ENCODE measurements around the gene OSBP. TPM values are rescaled to one million over a fixed set of nuclear protein-coding genes. Genes with fewer than 3 reads are reported as not detected.

Gene OSBP, protein sequence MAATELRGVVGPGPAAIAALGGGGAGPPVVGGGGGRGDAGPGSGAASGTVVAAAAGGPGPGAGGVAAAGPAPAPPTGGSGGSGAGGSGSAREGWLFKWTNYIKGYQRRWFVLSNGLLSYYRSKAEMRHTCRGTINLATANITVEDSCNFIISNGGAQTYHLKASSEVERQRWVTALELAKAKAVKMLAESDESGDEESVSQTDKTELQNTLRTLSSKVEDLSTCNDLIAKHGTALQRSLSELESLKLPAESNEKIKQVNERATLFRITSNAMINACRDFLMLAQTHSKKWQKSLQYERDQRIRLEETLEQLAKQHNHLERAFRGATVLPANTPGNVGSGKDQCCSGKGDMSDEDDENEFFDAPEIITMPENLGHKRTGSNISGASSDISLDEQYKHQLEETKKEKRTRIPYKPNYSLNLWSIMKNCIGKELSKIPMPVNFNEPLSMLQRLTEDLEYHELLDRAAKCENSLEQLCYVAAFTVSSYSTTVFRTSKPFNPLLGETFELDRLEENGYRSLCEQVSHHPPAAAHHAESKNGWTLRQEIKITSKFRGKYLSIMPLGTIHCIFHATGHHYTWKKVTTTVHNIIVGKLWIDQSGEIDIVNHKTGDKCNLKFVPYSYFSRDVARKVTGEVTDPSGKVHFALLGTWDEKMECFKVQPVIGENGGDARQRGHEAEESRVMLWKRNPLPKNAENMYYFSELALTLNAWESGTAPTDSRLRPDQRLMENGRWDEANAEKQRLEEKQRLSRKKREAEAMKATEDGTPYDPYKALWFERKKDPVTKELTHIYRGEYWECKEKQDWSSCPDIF
- 39.5 TPM for total RNA-seq (ENCODE audit: unreplicated experiment)
- long read RNA-seq, partial matches to known transcripts = 1 of 2 reads
- long read RNA-seq, other reads (novel, unspliced or antisense) = 1 of 2 reads

DNA sequence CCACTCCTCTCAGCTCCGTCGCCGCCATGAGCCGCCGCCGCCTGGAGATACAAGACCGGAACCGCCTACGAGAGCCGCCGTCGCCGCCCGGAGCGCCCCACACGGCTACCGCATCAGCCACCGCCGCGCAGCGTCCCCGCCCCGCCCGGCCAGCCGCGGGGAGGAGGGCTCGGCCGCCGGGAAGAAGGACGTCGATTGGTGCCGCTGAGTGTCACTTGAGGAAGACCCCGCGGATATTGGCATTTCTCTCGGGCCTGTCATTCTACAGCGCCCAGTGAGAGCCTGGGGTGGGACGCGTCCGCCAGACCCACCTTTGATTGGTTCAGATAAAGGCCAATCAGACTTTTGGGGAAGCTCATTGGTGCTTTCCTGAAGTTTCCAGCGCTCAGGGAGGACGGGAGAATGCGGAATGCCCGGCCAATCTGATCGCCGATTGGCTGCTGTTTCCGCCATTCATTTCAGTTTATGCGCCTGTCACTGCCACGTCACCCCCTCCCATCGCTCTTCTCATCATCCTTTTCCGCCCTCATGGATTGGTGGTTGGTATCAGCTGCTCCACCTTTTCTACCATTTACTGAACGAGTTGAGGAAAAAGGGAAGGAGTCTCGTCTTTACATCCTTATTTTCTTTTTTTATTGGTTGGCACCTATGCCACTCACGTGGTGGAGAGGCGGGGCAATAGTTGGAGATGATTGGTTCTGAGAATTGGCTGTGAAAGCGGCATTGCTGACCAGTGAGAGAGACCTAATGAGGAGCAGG lies at the start of gene OSBP:
TSS of gene OSBP (minus strand) at position 138 of the 759 bp plus-strand sequence. CDS start at position 28, 110 bp downstream.
- Mint-ChIP-seq H3K4me3 (ENCODE audit: unreplicated experiment) (peak within 1 kb of the TSS; percentile 97), H3K4me1 (ENCODE audit: unreplicated experiment) (peaks cover 39% of the 10 kb centered on the region), H3K36me3 (ENCODE audit: low read depth, unreplicated experiment) (peaks cover 7% of the 10 kb centered on the region), H3K9me3 (ENCODE audit: unreplicated experiment) (no peaks in the 10 kb centered on the region), H3K27ac (ENCODE audit: unreplicated experiment) (peak within 1 kb of the TSS; percentile 93), H3K27me3 (ENCODE audit: unreplicated experiment) (peaks cover 10% of the 10 kb centered on the region)
- DNase-seq (ENCODE audit: low spot score) = peak; percentile 93
- TF ChIP-seq, protein P1, sequence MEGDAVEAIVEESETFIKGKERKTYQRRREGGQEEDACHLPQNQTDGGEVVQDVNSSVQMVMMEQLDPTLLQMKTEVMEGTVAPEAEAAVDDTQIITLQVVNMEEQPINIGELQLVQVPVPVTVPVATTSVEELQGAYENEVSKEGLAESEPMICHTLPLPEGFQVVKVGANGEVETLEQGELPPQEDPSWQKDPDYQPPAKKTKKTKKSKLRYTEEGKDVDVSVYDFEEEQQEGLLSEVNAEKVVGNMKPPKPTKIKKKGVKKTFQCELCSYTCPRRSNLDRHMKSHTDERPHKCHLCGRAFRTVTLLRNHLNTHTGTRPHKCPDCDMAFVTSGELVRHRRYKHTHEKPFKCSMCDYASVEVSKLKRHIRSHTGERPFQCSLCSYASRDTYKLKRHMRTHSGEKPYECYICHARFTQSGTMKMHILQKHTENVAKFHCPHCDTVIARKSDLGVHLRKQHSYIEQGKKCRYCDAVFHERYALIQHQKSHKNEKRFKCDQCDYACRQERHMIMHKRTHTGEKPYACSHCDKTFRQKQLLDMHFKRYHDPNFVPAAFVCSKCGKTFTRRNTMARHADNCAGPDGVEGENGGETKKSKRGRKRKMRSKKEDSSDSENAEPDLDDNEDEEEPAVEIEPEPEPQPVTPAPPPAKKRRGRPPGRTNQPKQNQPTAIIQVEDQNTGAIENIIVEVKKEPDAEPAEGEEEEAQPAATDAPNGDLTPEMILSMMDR (IDR thresholded peaks at IDR 0.05; ENCODE audit: unreplicated experiment) = no peak

GRCh38 chr11:59660621-59661020 lies 45.0 kb upstream of the OSBP start:
- Mint-ChIP-seq H3K4me3 (ENCODE audit: unreplicated experiment) (peak overlapping the region; percentile 0), H3K27me3 (ENCODE audit: unreplicated experiment) (no peaks in the 10 kb centered on the region), H3K36me3 (ENCODE audit: low read depth, unreplicated experiment) (peaks cover 41% of the 10 kb centered on the region), H3K9me3 (ENCODE audit: unreplicated experiment) (no peaks in the 10 kb centered on the region), H3K27ac (ENCODE audit: unreplicated experiment) (peak overlapping the region; percentile 79), H3K4me1 (ENCODE audit: unreplicated experiment) (peaks cover 11% of the 10 kb centered on the region)
- DNase-seq (ENCODE audit: low spot score) = no peak
- TF ChIP-seq, protein P1 (IDR thresholded peaks at IDR 0.05; ENCODE audit: unreplicated experiment) = no peak

DNA sequence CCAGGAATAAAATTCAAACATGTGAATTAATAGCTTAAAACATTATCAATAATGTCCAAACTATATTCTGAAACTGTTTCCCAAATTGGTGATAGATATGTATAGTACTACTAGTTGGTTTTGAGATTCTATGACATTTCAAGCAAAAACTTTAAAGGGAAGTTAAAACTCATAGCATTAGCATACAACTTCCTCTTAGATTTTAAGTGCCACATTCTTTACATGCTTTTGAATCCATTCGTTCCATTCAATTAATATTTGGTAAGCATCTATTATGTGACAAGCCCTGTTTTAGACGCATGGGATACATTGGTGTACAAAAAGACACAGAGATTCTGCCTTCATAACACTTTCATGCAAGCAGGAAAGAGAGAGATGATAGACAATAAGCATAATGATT lies 44.4 kb upstream of the OSBP start:
- H3K27me3 Mint-ChIP-seq (ENCODE audit: unreplicated experiment) = no peaks in the 10 kb centered on the region
- DNase-seq (ENCODE audit: low spot score) = no peak
- H3K36me3 Mint-ChIP-seq (ENCODE audit: low read depth, unreplicated experiment) = peaks cover 43% of the 10 kb centered on the region
- H3K4me3 Mint-ChIP-seq (ENCODE audit: unreplicated experiment) = no peak overlapping the region
- TF ChIP-seq, protein P1 (IDR thresholded peaks at IDR 0.05; ENCODE audit: unreplicated experiment) = no peak
- H3K9me3 Mint-ChIP-seq (ENCODE audit: unreplicated experiment) = no peaks in the 10 kb centered on the region
- H3K27ac Mint-ChIP-seq (ENCODE audit: unreplicated experiment) = peak overlapping the region; percentile 79
- H3K4me1 Mint-ChIP-seq (ENCODE audit: unreplicated experiment) = peaks cover 11% of the 10 kb centered on the region

- no peak overlapping the region for H3K4me3 Mint-ChIP-seq (ENCODE audit: unreplicated experiment)
- H3K27me3 Mint-ChIP-seq (ENCODE audit: unreplicated experiment) = peaks cover 1% of the 10 kb centered on the region
- no peak for DNase-seq (ENCODE audit: low spot score)
- H3K4me1 Mint-ChIP-seq (ENCODE audit: unreplicated experiment) = peaks cover 11% of the 10 kb centered on the region
- H3K9me3 Mint-ChIP-seq (ENCODE audit: unreplicated experiment) = no peaks in the 10 kb centered on the region
- TF ChIP-seq, protein P1 (IDR thresholded peaks at IDR 0.05; ENCODE audit: unreplicated experiment) = no peak
- H3K27ac Mint-ChIP-seq (ENCODE audit: unreplicated experiment) = no peak overlapping the region
- H3K36me3 Mint-ChIP-seq (ENCODE audit: low read depth, unreplicated experiment) = peaks cover 45% of the 10 kb centered on the region
Measured at GRCh38 chr11:59658036-59658435, 42.5 kb upstream of the OSBP start.

All from endothelial cell (in vitro differentiated cells).